Activated CD4-positive, CD25-positive, alpha-beta regulatory T cell treated with anti-CD3 and anti-CD28 coated beads, Interleukin-2, amount 50 U/mL, for 72 hours (primary cell): ENCODE measurements around the gene DDA1.
"Not testable (repeated sequence)": the region's sequence is repeated elsewhere in the genome, so short reads cannot be mapped to it uniquely, and the experiment has no call there.

ENCODE experiments used
- DNase-seq: peaks from one replicate; pipeline ENCODE4 v3.0.0; 2021

DDA1 gene

GRCh38 chr19:17348700-17349099 is 39.3 kb downstream of the DDA1 start:
- DNase-seq = no peak

GRCh38 chr19:17351815-17352435 is 42.6 kb downstream of the DDA1 start:
- DNase-seq = no peak

- no peak for DNase-seq
Observed at GRCh38 chr19:17352608-17353280, 43.4 kb downstream of the DDA1 start.

DNA sequence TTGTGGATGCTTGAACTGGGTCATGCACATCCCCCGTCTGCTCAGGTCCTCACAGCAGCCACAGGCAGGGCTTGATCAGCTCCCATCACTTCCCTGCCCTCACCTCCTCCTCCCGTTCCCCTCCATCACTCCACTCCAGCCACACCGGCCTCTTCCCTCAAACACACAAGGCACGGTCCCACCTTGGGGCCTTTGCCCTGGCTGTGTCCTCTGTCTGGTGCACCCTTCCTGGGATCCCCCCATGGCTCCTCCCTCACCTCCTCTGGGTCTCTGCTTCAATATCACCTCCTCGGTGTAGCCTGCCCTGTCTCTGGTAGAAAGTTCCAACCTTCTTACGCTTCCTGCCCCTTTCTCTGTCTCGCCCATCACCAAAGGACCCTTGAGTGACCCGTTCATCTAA is 44.0 kb downstream of the DDA1 start:
- DNase-seq = no peak

DNA sequence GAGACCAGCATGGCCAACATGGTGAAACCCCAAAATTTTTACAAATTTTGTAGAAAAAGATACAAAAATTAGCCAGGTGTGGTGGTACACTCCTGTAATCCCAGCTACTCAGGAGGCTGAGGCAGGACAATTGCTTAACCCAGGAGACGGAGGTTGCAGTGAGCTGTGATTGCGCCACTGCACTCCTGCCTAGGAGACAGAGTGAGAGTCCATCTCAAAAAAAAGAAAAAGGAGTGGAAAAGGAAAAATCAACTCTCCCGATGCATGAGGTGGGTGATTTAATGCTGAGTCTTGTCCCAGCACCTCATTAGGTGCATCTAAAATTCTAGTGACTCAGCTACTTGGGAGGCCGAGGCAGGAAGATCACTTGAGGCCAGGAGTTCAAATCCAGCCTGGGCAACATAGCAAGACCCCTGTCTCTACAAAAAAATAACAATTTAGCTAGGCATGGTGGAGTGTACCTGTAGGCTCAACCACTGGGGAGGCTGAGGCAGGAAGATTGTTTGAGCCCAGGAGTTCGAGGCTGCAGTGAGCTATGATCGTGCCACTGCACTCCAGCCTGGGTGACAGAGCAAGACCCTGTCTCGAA is 47.8 kb downstream of the DDA1 start:
- no peak for DNase-seq

- DNase-seq = no peak
Observed at GRCh38 chr19:17357724-17358123, 48.4 kb downstream of the DDA1 start.

- DNase-seq = no peak
Observed at GRCh38 chr19:17358395-17358794, 49.0 kb downstream of the DDA1 start.

DNA sequence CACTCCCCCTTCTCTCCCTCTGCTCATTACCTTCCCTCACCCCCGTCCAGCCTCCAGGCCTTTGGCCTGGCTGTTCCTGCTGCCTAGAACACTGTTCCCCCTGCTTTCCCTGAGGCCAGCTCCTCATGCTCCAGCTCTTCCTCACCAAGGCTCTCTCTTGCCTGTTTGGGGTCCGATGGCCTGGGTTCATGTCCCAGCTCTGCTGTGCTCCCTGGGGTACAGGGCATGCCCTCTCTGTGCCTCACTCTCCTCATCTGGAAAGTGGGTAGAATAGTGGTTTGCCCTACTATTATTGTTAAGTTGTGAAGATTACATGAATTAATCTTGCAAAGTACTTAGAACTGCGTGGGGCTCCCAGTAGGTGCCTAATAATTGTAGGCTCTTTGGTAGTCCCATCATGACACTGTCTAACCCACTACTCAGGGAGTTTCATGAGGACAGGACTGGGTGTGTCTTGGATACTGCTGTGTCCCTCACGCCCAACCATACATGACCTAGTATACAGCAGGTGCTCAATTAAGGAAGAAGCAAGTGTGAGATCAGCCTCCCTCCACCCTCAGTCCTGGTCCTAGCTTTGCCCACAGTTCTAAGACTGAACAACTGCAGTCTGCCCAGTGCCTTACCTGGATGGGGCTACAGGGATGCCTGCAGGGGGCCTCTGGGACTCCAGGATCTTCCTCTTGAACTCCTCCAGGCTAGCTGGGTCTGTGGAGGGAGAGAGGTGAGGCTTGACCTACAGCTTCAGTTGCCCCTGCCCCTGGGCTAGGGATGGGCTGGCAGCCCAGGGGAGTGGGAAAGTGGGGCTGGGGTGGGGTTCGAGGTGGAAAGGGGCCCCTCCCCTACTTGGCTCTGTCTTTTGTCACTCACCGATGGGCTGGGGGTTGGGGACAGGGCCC is 50.8 kb downstream of the DDA1 start:
- no peak for DNase-seq

DNA sequence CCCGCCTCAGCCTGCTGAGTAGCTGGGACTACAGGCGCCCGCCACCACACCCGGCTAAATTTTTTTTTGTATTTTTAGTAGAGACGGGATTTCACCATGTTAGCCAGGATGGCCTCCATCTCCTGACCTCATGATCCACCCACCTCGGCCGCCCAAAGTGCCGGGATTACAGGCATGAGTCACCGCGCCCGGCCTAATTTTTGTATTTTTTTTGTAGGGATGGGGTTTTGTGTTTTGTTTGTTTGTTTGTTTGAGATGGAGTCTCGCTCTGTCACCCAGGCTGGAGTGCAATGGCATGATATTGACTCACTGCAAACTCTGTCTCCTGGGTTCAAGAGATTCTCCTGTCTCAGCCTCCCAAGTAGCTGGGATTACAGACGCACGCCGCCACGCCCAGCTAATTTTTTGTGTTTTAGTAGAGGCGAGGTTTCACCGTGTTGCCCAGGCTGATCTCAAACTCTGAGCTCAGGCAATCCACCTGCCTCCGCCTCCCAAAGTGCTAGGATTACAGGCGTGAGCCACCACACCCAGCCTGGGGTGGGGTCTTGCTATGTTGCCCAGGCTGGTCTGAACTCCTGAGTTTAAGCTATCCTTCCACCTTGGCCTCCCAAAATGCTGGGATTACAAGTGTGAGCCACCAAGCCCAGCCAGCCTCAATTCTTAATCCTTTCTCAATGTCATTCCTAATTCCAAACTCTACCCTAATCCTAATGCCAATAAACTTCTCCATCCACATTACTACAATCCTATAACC is 54.7 kb downstream of the DDA1 start:
- not testable (repeated sequence) for DNase-seq

DNA sequence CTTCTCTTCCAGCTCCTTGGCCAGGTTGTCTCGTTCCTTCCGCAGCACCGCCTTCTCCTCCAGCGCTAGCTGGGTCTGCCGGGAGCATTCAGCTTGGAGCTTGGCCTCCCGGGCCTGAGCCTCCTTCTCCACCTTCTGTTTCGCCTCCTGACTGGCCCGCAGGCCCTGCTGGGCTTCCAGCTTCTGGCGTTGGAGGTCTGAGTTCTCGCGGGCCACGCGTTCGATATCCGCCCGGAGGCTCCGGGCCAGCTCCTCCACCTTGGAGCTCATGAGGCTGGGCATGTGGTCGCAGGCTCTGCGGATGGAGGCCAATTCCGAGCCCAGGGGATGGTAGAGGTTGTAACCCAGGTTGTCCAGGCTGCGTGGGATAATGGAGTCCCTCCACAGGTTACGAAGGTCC is 56.0 kb downstream of the DDA1 start:
- no peak for DNase-seq

DNA sequence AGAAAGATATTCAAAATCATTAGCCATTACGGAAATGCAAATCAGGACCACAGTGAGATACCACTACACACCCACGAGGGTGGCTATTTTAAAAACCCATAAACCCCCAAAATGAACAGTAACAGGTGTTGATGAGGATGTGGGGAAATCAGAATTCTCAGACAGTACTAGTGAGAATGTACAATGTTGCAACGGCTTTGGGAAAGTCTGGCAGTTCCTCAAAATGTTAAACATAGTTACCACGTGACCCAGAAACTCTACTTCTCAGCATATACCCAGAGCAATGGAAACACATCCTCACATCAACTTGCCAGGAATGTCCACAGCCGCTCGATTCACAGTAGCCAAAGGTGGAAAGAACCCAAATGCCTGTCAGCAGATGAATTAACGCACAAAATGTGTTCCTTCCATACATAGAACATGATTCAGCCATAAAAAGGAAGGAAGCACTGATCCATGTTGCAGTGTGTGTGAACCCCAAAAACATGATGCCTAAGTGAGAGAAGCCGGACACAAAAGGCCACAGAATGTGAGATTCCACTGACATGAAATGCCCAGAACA is 60.7 kb downstream of the DDA1 start:
- DNase-seq = no peak
